ENCODE measurements around the gene SIDT1. TPM values are rescaled to one million over a fixed set of nuclear protein-coding genes. Genes with fewer than 3 reads are reported as not detected.

SIDT1 gene
- total and polyA plus RNA-seq, 3 donors from 2014 or later, result 5.0 to 8.6 (median 5.9) TPM

- 46 to 61% methylated on average over 12 of the region's 12 CpGs for WGBS, 2 donors
- no peaks in the 10 kb centered on the region for H3K9me3 ChIP-seq
- no peaks in the 10 kb centered on the region for H3K36me3 ChIP-seq (ENCODE audit: low read depth, missing control alignments)
- DNase-seq, result no peak
- H3K27me3 ChIP-seq, result no peaks in the 10 kb centered on the region
- H3K4me1 ChIP-seq, result no peaks in the 10 kb centered on the region
- H3K27ac ChIP-seq, result peak overlapping the region in 1 of 2 donors; percentile 33
- H3K4me3 ChIP-seq, result no peak overlapping the region
- intact Hi-C loops (cut with DNase I; ENCODE audit: low total_unique reads), result no loop called here
- TF ChIP-seq POLR2A (IDR thresholded peaks at IDR 0.05) (no peak), CTCF (IDR thresholded peaks at IDR 0.05) (no peak)
These were observed 93.5 kb downstream of the SIDT1 start for GRCh38 chr3:113625834-113626233.

- intact Hi-C loops (cut with DNase I; ENCODE audit: low total_unique reads), result no loop called here
- TF ChIP-seq CTCF (IDR thresholded peaks at IDR 0.05) (peak; percentile 62 to 82 (median 79)), POLR2A (IDR thresholded peaks at IDR 0.05) (no peak)
- Histone ChIP-seq H3K36me3 (ENCODE audit: low read depth, missing control alignments) (no peaks in the 10 kb centered on the region), H3K27ac (no peak overlapping the region), H3K9me3 (no peaks in the 10 kb centered on the region), H3K4me1 (no peaks in the 10 kb centered on the region), H3K4me3 (no peak overlapping the region), H3K27me3 (no peaks in the 10 kb centered on the region)
- DNase-seq, result peak; percentile 76
- 37 to 41% methylated on average over 10 of the region's 10 CpGs for WGBS, 2 donors
These were observed 94.4 kb downstream of the SIDT1 start for GRCh38 chr3:113626503-113627371.

GRCh38 chr3:113628316-113628715 is 96.0 kb downstream of the SIDT1 start:
- Histone ChIP-seq H3K27ac (no peak overlapping the region), H3K9me3 (no peaks in the 10 kb centered on the region), H3K36me3 (ENCODE audit: low read depth, missing control alignments) (no peaks in the 10 kb centered on the region), H3K27me3 (no peaks in the 10 kb centered on the region), H3K4me1 (no peaks in the 10 kb centered on the region), H3K4me3 (no peak overlapping the region)
- DNase-seq, result no peak
- WGBS, 2 donors, result 86 to 94% methylated on average over 2 of the region's 2 CpGs
- intact Hi-C loops (cut with DNase I; ENCODE audit: low total_unique reads), result no loop called here
- no peak for TF ChIP-seq CTCF (IDR thresholded peaks at IDR 0.05)
- TF ChIP-seq POLR2A (IDR thresholded peaks at IDR 0.05), result no peak

GRCh38 chr3:113628788-113629187 is 96.4 kb downstream of the SIDT1 start:
- DNase-seq, result no peak
- Histone ChIP-seq H3K9me3 (no peaks in the 10 kb centered on the region), H3K27me3 (no peaks in the 10 kb centered on the region), H3K4me1 (no peaks in the 10 kb centered on the region), H3K27ac (no peak overlapping the region), H3K36me3 (ENCODE audit: low read depth, missing control alignments) (no peaks in the 10 kb centered on the region), H3K4me3 (no peak overlapping the region)
- intact Hi-C loops (cut with DNase I; ENCODE audit: low total_unique reads), result no loop called here
- 82 to 90% methylated on average over 6 of the region's 6 CpGs for WGBS, 2 donors
- TF ChIP-seq CTCF (IDR thresholded peaks at IDR 0.05) (no peak), POLR2A (IDR thresholded peaks at IDR 0.05) (no peak)
